Heart left ventricle (tissue), 16 donors: ENCODE measurements around the gene NCEH1. TPM values are rescaled to one million over a fixed set of nuclear protein-coding genes. Genes with fewer than 3 reads are reported as not detected.

Experiments
- ATAC-seq, 4 donors: fragments of 200-7000 bp; cut with Tn5 transposase; one replicate each; pipeline ENCODE4 v1.9.1; 2020 to 2022; ENCODE audit warnings: moderate library complexity in 4 of 4, mild to moderate bottlenecking in 3 of 4, moderate number of reproducible peaks in 1 of 4
- DNase-seq, 5 donors: peaks; one replicate each; pipeline ENCODE4 v3.0.0-alpha.2; 2020
- H3K27ac ChIP-seq, 12 donors: fragments of 200-600 bp; sonication (generic) in 4 of 12; one replicate each; pipeline versions ENCODE4 v1.5.0 to v1.8.0; 2016 to 2022; ENCODE audit warnings: mild to moderate bottlenecking in 2 of 12
- H3K27me3 ChIP-seq, 9 donors: fragments of 200-600 bp; sonication (generic) in 2 of 9; one replicate each; pipeline versions ENCODE4 v1.5.1 to v1.8.0; 2016 to 2022; ENCODE audit warnings: mild to moderate bottlenecking in 3 of 9
- H3K36me3 ChIP-seq, 9 donors: fragments of 200-600 bp; sonication (generic) in 2 of 9; one replicate each; pipeline versions ENCODE4 v1.5.0 to v1.8.0; 2018 to 2022; ENCODE audit warnings: mild to moderate bottlenecking in 2 of 9
- H3K4me1 ChIP-seq, 12 donors: fragments of 200-600 bp; sonication (generic) in 4 of 12; one replicate each; pipeline versions ENCODE4 v1.5.0 to v1.8.0; 2016 to 2022; ENCODE audit warnings: mild to moderate bottlenecking in 3 of 12
- H3K4me3 ChIP-seq, 12 donors: fragments of 200-600 bp; sonication (generic) in 4 of 12; one replicate each; pipeline versions ENCODE4 v1.5.0 to v1.8.0; 2017 to 2022; ENCODE audit warnings: mild to moderate bottlenecking in 9 of 12, moderate library complexity in 4 of 12
- H3K9me3 ChIP-seq, 12 donors: fragments of 200-600 bp; sonication (generic) in 4 of 12; one replicate each; pipeline versions ENCODE4 v1.5.0 to v1.8.0; 2016 to 2022; ENCODE audit warnings: mild to moderate bottlenecking in 1 of 12
- POLR2A ChIP-seq, 2 donors: fragments of 450-650 bp; IDR thresholded peaks; one replicate each; pipeline ENCODE4 v1.6.1; 2017; ENCODE audit warnings: antibody characterized with exemption in 2 of 2, mild to moderate bottlenecking in 2 of 2, moderate library complexity in 2 of 2
- WGBS, 4 donors: extraction: QIAGEN DNeasy Blood & Tissue Kit in 2 of 4; methylation state at CpG; one replicate each; pipeline versions ENCODE4 v1.1.5 to v1.1.7; 2013 to 2018; 5-methylcytosine and 5-hydroxymethylcytosine counted together
- intact Hi-C, 10 donors: fragments of 100-400 bp; cut with DNase I; formaldehyde crosslinking; loops; one replicate each; pipeline versions ENCODE4 v1.11.1 to v1.14.2; 2022
- polyA plus RNA-seq, 2 donors: library from polyadenylated mRNA; stranded (reverse); fragments of 200-250 nt; gene quantifications; one replicate each; pipeline ENCODE4 v1.2.3, GENCODE V29; 2013
- total RNA-seq, 9 donors: library from RNA; depleted of rRNA in 2 of 9; stranded (reverse); fragments of >200 nt in 2 of 9; fragmentation: NEBNext Ultra II Directional in 3 of 9; extraction: Animal tissue kit (Norgen Biotek cat#: 25700) in 3 of 9; gene quantifications; one replicate each; pipeline versions ENCODE4 v1.1.0 to v1.2.4, GENCODE V29; 2016 to 2023
- TF ChIP-seq, protein P1 (sequence below), 12 donors: fragments of 200-600 bp; sonication (generic) in 4 of 12; IDR thresholded peaks; one replicate each; pipeline versions ENCODE4 v1.5.0 to v1.8.0; 2018 to 2022; ENCODE audit warnings: antibody characterized with exemption in 12 of 12, mild to moderate bottlenecking in 5 of 12
- donor health status: ischemic (EF 13 %, LVEDD 7.1; RV severe dilation, severe dysfunction).
- donor health status: healthy with polysubstance abuse.
- donor health status: DM: no; HTN: yes; CAD: no.
- donor health status: DM: no; HTN: no; CAD: no.
- donor health status: ischemic (EF 25% LVEDD 6.9; RV normal size, moderate dysfunction).
- donor health status: ischemic (EF 25% LVEDD 5.7; RV mildly dilated, moderate dysfunction).
- donor health status: healthy.
- donor health status: DM: yes; HTN: yes; CAD: no.
- donor health status: ischemic (EF 35%, LVEDD 5.7; RV mildly dilated, moderate dysfunction).
- donor health status: nonischemic (EF 11% LVEDD 7.7; RV severe dilation, severe dysfunction).
- donor health status: DM: yes; HTN: yes; CAD: no.
- donor health status: PGD.
- donor health status: ischemic (EF 29% LVEDD 5.4; RV normal size, mild dysfunction).
- donor health status: nonischemic (EF 23%, LVEDD 6.1; RV moderate dilation, normal function).

NCEH1 gene
- total and polyA plus RNA-seq, 11 donors = 10.9 to 72.7 (median 50.1) TPM

DNA sequence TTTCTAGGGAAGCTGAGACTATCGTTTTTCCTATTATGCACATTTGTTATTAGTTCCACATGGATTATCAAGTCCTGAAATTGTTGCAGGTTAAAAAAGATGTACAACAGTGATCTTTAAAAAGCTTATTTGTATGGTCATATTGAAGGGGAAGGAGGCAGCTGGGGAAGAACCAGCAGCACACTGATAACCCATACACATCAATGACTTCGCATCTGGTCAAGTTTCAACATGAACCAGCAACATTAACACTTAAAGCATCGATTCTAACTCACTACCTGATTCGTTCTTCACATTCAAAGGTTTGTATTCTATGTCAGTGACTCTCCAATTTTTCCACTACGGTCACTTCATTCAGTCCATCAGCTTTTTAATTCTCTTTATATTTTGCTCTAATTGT lies 56.4 kb downstream of the NCEH1 start:
- Histone ChIP-seq H3K27ac (no peak overlapping the region), H3K9me3 (no peaks in the 10 kb centered on the region), H3K27me3 (no peaks in the 10 kb centered on the region), H3K36me3 (no peaks in the 10 kb centered on the region), H3K4me3 (no peak overlapping the region), H3K4me1 (peaks cover 0 to 24% (median 11%) of the 10 kb centered on the region in 12 donors)
- 94 to 97% (median 95%) methylated on average over 5 of the region's 5 CpGs for WGBS, 4 donors
- no peak for ATAC-seq
- TF ChIP-seq POLR2A (IDR thresholded peaks at IDR 0.05) = no peak
- TF ChIP-seq, protein P1, sequence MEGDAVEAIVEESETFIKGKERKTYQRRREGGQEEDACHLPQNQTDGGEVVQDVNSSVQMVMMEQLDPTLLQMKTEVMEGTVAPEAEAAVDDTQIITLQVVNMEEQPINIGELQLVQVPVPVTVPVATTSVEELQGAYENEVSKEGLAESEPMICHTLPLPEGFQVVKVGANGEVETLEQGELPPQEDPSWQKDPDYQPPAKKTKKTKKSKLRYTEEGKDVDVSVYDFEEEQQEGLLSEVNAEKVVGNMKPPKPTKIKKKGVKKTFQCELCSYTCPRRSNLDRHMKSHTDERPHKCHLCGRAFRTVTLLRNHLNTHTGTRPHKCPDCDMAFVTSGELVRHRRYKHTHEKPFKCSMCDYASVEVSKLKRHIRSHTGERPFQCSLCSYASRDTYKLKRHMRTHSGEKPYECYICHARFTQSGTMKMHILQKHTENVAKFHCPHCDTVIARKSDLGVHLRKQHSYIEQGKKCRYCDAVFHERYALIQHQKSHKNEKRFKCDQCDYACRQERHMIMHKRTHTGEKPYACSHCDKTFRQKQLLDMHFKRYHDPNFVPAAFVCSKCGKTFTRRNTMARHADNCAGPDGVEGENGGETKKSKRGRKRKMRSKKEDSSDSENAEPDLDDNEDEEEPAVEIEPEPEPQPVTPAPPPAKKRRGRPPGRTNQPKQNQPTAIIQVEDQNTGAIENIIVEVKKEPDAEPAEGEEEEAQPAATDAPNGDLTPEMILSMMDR (IDR thresholded peaks at IDR 0.05) = no peak
- no peak for DNase-seq
- intact Hi-C loops = loop anchor here in 1 of 10 donors (10.0 kb wide), 1 partner anchor 290 kb away; no protein-coding TSS in a partner anchor

DNA sequence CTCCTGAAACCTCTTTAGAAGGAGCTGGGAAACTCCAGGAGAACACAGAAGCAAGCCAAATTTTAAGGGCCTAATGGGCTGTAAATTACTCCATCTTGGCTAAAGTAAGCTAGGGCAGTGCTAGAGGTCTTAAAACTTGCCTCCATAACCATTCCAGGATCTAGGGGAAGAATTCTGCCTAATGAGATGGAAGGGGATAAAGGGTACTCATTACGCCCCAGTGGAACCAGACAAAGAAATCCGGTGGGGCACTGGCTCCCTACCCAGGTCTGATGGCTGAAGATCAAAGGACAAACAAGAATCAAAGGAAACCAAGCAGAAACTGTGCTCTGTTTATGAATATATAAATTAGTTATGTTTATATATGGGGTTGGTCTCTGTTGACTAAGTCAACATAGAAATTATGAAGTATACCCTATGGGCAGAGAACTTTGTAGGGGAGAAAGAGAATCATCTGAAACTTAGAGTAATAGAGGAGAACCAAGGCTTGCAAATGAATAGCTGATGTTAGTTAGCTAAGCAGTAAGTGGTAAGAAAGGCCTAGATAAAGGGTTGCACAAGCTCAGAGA lies 57.8 kb downstream of the NCEH1 start:
- H3K36me3 ChIP-seq = no peaks in the 10 kb centered on the region
- no peak for TF ChIP-seq POLR2A (IDR thresholded peaks at IDR 0.05)
- TF ChIP-seq, protein P1 (IDR thresholded peaks at IDR 0.05) = no peak
- peaks cover 0 to 23% (median 7%) of the 10 kb centered on the region in 12 donors for H3K4me1 ChIP-seq
- no peaks in the 10 kb centered on the region for H3K27me3 ChIP-seq
- DNase-seq = no peak
- H3K9me3 ChIP-seq = no peaks in the 10 kb centered on the region
- intact Hi-C loops = loop anchor here in 1 of 10 donors (10.0 kb wide), 1 partner anchor 288 kb away; no protein-coding TSS in a partner anchor
- H3K4me3 ChIP-seq = no peak overlapping the region
- ATAC-seq = no peak
- no peak overlapping the region for H3K27ac ChIP-seq
- 84 to 94% (median 89%) methylated on average over 2 of the region's 2 CpGs for WGBS, 4 donors

- ATAC-seq = no peak
- peaks cover 0 to 29% (median 11%) of the 10 kb centered on the region in 12 donors for H3K4me1 ChIP-seq
- intact Hi-C loops = loop anchor here in 1 of 10 donors (10.0 kb wide), 1 partner anchor 287 kb away; no protein-coding TSS in a partner anchor
- DNase-seq = no peak
- H3K4me3 ChIP-seq = no peak overlapping the region
- no peaks in the 10 kb centered on the region for H3K9me3 ChIP-seq
- H3K36me3 ChIP-seq = no peaks in the 10 kb centered on the region
- no peak overlapping the region for H3K27ac ChIP-seq
- TF ChIP-seq, protein P1 (IDR thresholded peaks at IDR 0.05) = no peak
- TF ChIP-seq POLR2A (IDR thresholded peaks at IDR 0.05) = no peak
- WGBS, 4 donors = 0 to 51% (median 20%) methylated on average over 1 of the region's 1 CpG
- no peaks in the 10 kb centered on the region for H3K27me3 ChIP-seq
These were observed 58.8 kb downstream of the NCEH1 start for GRCh38 chr3:172651936-172652625.

- DNase-seq = no peak
- peaks cover 0 to 8% (median 4%) of the 10 kb centered on the region in 9 donors for H3K36me3 ChIP-seq
- 92 to 96% (median 93%) methylated on average over 4 to 6 of the region's 6 CpGs for WGBS, 4 donors
- H3K9me3 ChIP-seq = no peaks in the 10 kb centered on the region
- no peaks in the 10 kb centered on the region for H3K27me3 ChIP-seq
- TF ChIP-seq POLR2A (IDR thresholded peaks at IDR 0.05) = no peak
- TF ChIP-seq, protein P1 (IDR thresholded peaks at IDR 0.05) = no peak
- peak in 1 of 4 donors; percentile 35 for ATAC-seq
- no peak overlapping the region for H3K4me3 ChIP-seq
- intact Hi-C loops = loop anchor here in 1 of 10 donors (10.0 kb wide), 1 partner anchor 285 kb away; no protein-coding TSS in a partner anchor
- H3K27ac ChIP-seq = no peak overlapping the region
- H3K4me1 ChIP-seq = peaks cover 0 to 40% (median 19%) of the 10 kb centered on the region in 12 donors
These were observed 60.9 kb downstream of the NCEH1 start for GRCh38 chr3:172649987-172650386.
